Stimulated activated naive CD8-positive, alpha-beta T cell treated with anti-CD3 and anti-CD28 coated beads, Interleukin-15, amount 100 ng/mL, for 72 hours (primary cell): ENCODE measurements around the gene UBA5.

Source experiments
- ATAC-seq: fragments of 150-1000 bp; cut with Tn5 transposase; 2 replicates; pipeline ENCODE4 v1.10.0; 2021; ENCODE audit warnings: mild to moderate bottlenecking, moderate library complexity
- DNase-seq, 2 donors: peaks; one replicate each; pipeline ENCODE4 v3.0.0; 2021 to 2022
- H3K27ac Mint-ChIP-seq, 2 donors: one replicate each; pipeline ENCODE4 v1.8.0; 2022; ENCODE audit warnings: mild to moderate bottlenecking in 2 of 2, mixed read lengths in 2 of 2, moderate library complexity in 2 of 2
- H3K27me3 Mint-ChIP-seq: one replicate; pipeline ENCODE4 v1.8.0; 2022; ENCODE audit warnings: mixed read lengths
- H3K4me1 Mint-ChIP-seq: one replicate; pipeline ENCODE4 v1.8.0; 2022; ENCODE audit warnings: mild to moderate bottlenecking, mixed read lengths
- H3K4me3 Mint-ChIP-seq, 2 donors: one replicate each; pipeline ENCODE4 v1.8.0; 2022; ENCODE audit warnings: mild to moderate bottlenecking in 2 of 2, mixed read lengths in 2 of 2, moderate library complexity in 1 of 2
- H3K9me3 Mint-ChIP-seq, 2 donors: one replicate each; pipeline ENCODE4 v1.8.0; 2022; ENCODE audit warnings: mixed read lengths in 2 of 2

Gene UBA5

DNA sequence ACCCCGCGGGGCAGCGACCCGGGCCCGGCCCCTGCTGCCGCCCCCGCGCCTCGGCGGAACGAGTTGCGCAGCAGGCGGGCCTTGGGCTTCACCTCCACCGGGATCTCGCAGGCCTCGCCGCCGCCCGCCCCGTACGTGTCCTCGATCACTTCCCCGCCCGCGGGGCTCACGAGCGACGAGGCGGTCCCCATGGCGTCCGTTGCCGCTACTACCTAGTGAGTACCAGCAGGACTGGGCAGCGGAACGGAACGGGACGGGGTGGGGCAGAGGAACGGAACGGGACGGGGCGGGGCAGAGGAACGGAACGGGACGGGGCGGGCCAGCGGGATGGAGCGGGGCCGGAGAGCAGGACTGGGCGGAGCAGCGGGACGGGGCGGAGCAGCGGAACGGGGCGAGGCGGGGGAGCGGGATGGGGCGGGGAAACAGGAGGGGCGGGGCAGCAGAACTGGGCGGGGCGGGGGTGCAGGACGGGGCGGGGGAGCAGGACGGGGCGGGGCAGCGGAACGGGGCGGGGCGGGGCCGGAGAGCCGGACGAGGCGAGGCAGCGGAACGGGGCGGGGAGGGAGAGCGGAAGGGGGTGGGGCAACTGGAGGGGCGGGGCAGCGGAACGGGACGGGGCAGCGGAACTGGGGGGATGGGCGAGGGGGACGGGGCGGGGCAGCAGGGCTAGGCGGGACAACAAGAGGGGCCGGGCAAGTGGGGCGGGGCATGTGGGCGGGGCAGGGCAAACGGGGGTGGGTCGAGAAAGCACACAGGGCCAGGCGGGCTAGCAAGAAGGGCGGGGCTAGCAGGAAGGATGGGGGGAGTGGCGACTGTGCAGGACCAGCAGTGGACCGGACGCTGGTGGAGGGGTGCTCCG is 62.3 kb downstream of the UBA5 start, which contains the start of gene NPHP3:
TSS of gene NPHP3 (minus strand) at position 245 of the 859 bp plus-strand sequence. CDS start at position 191, 54 bp downstream.
- Mint-ChIP-seq H3K27me3 (no peaks in the 10 kb centered on the region), H3K4me3 (peak within 1 kb of the TSS; percentile 92 to 94), H3K27ac (peak within 1 kb of the TSS; percentile 84 to 95), H3K4me1 (peaks cover 33% of the 10 kb centered on the region), H3K9me3 (no peaks in the 10 kb centered on the region)
- ATAC-seq (peak; percentile 84), DNase-seq (peak; percentile 86 to 91)

DNA sequence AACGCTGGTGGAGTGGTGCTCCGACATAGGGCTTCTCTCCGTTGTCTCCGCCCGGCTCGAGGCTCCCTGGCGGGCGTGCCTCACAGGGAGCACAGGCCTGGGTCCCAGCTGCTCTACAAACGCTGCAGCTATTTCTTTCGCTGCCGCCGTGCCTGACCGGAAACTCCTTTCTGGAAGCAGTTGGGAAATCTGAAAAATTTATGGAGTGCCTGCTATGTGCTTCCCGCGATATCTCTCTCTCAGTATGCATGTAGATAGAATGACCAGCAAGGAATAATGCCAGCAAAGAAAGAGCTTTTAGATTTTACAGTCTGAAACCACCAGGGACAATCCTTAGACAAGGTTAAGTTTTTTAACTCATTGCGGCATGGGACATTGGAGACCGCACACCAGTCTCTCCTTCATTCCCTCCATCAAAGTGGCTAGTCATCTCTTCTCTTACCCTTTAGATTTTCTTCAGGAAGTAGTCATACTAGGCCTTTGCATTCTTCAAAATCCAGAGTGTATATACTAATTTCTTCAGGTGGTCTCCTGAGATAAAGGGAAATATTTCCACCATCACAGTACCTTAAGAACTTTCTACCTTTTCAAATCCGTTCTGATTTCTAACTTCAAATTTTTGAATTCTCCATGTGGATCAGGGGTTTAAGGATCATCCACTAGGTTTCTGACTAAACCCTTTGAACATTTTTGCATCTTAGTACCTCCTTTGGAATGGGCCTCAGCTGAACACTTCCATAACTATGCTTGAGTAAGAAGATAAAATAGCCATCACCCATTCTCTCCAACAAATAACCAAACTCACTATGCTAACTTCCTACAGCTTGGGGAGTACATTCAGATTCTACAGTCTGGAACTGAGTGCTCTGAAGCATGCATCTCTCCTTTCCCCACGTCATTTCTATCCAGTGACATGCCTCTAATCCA is 63.2 kb downstream of the UBA5 start:
- H3K4me3 Mint-ChIP-seq = peak overlapping the region; percentile 86 to 92
- no peaks in the 10 kb centered on the region for H3K27me3 Mint-ChIP-seq
- DNase-seq = no peak
- H3K4me1 Mint-ChIP-seq = peaks cover 32% of the 10 kb centered on the region
- H3K9me3 Mint-ChIP-seq = no peaks in the 10 kb centered on the region
- peak; percentile 10 for ATAC-seq
- H3K27ac Mint-ChIP-seq = no peak overlapping the region

DNA sequence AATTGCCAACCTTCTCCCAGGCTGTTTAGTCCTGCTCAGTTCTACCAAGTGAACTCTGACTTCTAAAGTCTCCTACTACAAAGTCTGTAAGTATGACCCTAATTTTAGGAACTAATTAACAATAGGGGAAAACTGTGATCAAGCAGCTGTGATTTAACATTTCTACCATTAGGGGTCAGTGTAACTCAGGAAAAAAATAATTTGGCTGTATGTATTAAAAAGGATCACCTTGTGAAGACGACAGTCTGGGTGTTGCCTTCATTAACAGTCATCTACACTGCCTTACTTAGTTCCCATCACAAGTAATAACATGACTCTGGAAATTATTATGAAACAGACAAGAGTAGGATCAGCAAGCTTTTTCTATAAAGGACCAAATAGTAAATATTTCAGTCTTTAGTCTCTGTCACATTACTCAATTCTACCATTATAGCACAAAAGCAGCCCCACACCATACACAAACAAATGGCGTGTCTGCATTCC is 66.3 kb downstream of the UBA5 start:
- ATAC-seq (no peak), DNase-seq (peak in 1 of 2 donors; percentile 10)
- H3K27ac Mint-ChIP-seq = no peak overlapping the region
- peaks cover 12% of the 10 kb centered on the region for H3K27me3 Mint-ChIP-seq
- H3K9me3 Mint-ChIP-seq = no peaks in the 10 kb centered on the region
- H3K4me1 Mint-ChIP-seq = peaks cover 1% of the 10 kb centered on the region
- no peak overlapping the region for H3K4me3 Mint-ChIP-seq
